Dedifferentiated amniotic fluid mesenchymal stem cell (primary cell): ENCODE results near the gene RAB11FIP3.
A peak's percentile ranks its signal among the peaks of the same experiment; 100 is the strongest.

Experiments used
- DNase-seq: peaks from one replicate; pipeline ENCODE4 v3.0.0-alpha.2; 2016; ENCODE audit errors: extremely low spot score

RAB11FIP3 gene

GRCh38 chr16:515939-516226 lies 90.4 kb downstream of the RAB11FIP3 start:
- DNase-seq, result no peak

DNA sequence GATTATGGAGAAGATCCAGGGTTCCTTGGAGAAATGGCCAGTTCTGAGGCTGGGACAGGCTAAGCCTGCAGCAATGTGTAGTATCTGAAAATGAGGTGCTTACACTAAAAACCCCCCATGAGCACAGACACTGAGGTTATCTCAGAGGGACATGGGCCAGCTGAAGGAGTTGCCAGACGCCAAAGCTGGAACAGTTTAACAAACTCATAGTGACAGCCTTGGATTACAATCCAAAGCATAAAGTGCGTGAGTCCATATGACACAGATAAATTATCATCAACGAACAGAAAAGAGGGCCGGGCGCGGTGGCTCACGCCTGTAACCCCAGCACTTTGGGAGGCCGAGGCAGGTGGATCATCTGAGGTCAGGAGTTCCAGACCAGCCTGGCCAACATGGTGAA lies 90.9 kb downstream of the RAB11FIP3 start:
- no peak for DNase-seq

DNA sequence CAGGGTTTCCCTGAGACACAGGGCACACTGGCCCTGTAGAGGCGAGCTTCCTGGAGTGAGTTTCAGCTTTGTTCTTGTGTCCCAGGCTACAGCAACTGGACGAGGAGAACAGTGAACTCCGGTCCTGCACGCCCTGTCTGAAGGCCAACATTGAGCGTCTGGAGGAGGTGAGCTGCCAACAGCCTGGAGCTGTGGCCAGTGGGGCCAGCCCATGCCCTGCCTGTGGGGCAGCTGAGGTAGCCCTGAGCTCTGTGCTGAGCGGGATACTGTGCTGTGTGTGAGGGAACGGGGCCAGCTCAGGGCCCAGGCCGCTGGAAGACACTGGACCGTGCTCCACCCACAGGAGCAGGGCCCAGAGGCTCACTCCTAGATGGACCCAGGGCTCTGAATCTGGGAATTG lies 93.4 kb downstream of the RAB11FIP3 start:
- DNase-seq, result no peak

DNA sequence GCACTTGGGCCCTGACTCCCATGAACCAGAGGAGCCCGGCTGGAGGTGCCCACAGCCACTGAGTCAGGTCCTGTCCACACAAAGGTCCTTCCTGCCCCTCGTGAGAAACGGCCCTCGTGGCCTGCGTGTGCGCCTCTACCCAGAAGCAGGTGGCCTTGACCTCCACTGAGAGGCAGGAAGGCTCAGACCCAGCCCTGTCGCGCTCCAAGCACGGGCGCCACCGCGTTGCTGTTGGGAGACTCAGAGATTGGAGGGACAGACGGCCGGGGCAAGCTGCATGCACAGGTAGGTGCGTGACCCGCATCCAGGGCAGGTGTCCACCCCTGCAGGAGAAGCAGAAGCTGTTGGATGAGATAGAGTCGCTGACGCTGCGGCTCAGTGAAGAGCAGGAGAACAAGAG lies 94.0 kb downstream of the RAB11FIP3 start:
- DNase-seq, result no peak

GRCh38 chr16:519841-520687 lies 94.6 kb downstream of the RAB11FIP3 start:
- no peak for DNase-seq

DNA sequence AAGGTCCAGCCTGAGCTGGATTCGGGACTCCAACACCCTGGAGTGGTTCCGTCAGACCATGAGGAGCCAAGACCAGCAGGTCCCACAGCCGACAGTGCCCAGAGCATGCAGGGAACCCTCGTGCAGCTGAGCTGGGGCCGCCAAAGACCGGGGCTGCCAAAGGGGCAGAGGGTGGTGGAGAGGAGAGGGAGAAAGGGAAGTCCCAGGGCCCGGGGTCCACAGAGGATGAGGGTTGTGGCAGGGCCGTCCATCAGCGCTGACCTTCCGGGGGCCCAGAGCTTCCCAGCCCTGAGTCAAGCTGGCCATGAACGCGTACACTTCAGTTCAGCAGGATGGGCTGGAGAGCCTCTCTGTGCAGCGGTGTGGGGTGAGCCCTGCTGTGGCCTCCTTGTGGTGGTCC lies 95.4 kb downstream of the RAB11FIP3 start:
- DNase-seq, result no peak

DNA sequence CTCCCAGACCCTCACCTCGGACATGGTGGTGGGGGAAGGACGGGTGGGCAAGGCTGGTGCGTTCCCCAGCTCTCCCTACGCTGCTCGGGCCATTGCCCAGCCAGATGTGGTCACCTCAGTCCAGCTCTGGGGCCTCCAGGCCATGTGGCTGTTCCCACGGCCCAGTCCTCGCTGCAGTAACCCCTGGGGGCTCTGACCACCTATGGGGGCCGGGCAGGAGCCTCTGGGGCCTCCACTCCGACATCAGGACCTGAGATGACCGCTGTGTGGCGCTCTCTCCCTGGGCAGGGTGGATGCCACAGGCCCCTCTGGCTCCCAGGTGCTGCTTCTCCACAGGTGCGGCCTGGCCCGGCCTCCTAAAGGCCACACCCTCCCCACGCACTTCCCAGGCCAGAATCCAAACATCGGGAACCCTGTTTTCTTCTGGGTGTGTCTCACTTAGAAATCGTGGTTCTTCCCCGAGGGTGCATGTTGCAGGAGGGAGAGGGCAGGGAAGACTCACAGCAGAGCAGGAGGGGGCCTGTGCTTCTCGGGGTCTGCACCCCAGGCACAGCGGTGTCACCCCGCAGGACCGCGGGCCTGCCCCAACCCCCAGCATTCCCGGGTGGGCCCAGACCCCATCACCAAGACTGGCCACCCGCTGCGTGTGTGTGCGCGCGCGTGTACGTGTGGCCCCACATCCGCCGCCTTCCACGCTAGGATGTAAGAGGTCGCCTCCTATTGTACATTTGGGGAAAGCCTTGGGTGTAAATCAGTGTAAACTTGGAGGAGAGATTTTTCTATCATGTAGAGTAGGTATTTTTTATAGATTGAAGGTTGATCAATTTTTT lies 96.1 kb downstream of the RAB11FIP3 start:
- DNase-seq, result no peak

DNA sequence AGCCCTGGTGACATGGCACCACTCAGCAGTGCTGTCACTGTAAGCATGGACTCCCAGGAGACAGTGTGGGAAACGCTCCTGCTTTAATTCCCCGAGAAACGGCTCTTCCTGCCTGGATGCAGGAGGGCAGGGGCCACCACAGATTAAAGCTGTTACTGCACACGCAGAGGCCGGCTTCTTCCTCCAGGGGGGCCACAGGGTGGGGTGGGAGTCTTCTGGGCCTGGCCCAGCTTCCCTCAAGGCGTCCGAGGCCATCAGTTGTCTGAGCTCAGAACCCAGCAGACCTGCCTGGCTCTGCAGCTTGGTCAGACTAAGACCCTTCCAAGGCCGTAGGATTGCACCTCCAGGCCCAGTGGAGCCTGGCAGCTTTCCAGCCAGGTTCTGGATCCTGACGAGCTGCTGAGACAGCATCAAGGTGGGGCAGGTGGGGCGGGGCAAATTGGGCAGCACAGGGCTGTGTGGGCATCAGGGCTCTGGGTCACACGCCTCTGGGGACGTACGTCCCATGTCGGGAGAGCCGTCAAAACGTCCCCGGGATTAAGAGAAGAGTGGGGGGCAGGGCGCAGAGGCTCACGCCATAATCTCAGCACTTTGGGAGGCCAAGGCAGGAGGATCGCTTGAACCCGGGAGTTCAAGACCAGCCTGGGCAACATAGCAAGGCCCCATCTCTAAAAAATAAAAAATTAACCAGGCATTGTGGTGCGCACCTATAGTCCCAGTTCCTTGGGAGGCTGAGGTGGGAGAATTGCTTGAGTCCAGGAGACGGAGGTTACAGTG lies 97.1 kb downstream of the RAB11FIP3 start:
- DNase-seq, result no peak

GRCh38 chr16:523097-523741 lies 97.8 kb downstream of the RAB11FIP3 start:
- DNase-seq, result no peak

- no peak for DNase-seq
These were observed 99.0 kb downstream of the RAB11FIP3 start for GRCh38 chr16:524274-525040.

GRCh38 chr16:525123-525519 lies 99.7 kb downstream of the RAB11FIP3 start:
- DNase-seq, result no peak

- peak; percentile 66 for DNase-seq
These were observed 100.2 kb downstream of the RAB11FIP3 start for GRCh38 chr16:525520-526180.

- no peak for DNase-seq
These were observed 100.9 kb downstream of the RAB11FIP3 start for GRCh38 chr16:526181-527014.

- DNase-seq, result peak; percentile 82
These were observed 101.8 kb downstream of the RAB11FIP3 start, which contains the start of gene CAPN15 for GRCh38 chr16:527015-527903. CAPN15 (plus strand) TSS chr16:527712; CDS start chr16:546839, 19,127 bp downstream.

GRCh38 chr16:528111-529011 lies 102.9 kb downstream of the RAB11FIP3 start:
- peak; percentile 22 for DNase-seq

- DNase-seq, result no peak
These were observed 103.6 kb downstream of the RAB11FIP3 start for GRCh38 chr16:529012-529575.
